GM21737 (cell line): ENCODE data around the gene ATRIP.

Experiments
- ATAC-seq: cut with Tn5 transposase; IDR thresholded peaks from one replicate; pipeline ENCODE4 v1.9.1; 2021; ENCODE audit warnings: mild to moderate bottlenecking, moderate library complexity; ENCODE audit not compliant: unreplicated experiment

ATRIP gene

DNA sequence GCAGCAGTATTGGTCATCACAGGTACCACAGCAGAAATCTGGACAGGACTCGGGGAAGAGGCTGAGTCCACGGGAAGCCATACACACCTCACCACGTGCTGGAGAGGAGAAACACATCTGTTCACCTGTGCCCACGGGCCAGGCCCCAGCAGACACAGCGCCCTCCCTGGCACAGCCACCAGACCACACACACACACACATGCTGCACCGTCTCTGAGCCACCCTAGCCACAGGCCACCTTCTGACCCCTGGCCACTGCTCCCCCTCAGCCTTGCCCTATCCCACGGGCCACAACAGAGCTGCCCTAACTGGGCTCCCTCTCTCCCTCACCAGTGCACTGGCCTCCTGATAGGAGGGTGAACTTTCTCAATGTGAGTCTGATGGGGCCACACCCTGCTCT, 54.7 kb downstream of the ATRIP start:
- no peak for ATAC-seq

- ATAC-seq = no peak
Observed at GRCh38 chr3:48502121-48502520, 55.6 kb downstream of the ATRIP start.

- no peak for ATAC-seq
Observed at GRCh38 chr3:48502728-48503168, 56.2 kb downstream of the ATRIP start.

DNA sequence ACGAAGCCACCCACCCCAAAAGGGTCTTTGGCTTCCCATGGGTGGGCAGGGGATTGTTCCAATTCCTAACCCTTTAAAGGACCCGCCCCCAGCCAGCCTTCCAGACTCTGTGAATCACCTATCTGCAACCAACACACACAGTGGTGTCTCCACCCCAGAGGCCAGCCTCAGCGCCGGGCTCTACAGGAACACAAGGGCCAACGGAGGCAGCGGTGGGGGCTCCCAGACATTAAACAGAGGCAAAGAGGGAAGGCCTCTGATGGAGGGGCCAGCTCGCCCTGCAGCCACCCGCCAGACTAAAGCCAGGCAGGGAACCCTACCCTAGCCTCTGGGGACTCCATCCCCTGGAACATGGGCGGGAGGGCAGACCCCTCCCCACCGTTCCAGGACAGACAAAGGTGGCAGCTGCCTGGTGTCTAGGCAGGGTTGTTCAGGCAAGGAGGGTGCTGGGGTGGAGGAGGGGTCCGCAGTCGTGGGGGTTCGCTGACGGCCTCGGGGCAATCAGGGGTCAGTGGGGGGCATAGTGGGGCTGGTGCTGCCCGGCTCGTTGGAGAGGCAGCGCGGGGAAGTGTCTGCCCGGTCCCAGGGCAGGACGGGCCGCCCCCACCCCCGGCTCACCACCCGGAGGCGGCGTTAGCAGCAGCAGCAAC, 57.0 kb downstream of the ATRIP start:
- no peak for ATAC-seq

GRCh38 chr3:48504051-48504946, 57.8 kb downstream of the ATRIP start, which contains the start of gene SHISA5:
TSS of gene SHISA5 (minus strand) at chr3:48504174. CDS start at chr3:48504094, 80 bp downstream.
- ATAC-seq = no peak

GRCh38 chr3:48505146-48505545, 58.6 kb downstream of the ATRIP start:
- no peak for ATAC-seq

GRCh38 chr3:48505968-48506504, 59.5 kb downstream of the ATRIP start:
- no peak for ATAC-seq

GRCh38 chr3:48507256-48508061, 60.9 kb downstream of the ATRIP start:
- ATAC-seq = peak; percentile 55

DNA sequence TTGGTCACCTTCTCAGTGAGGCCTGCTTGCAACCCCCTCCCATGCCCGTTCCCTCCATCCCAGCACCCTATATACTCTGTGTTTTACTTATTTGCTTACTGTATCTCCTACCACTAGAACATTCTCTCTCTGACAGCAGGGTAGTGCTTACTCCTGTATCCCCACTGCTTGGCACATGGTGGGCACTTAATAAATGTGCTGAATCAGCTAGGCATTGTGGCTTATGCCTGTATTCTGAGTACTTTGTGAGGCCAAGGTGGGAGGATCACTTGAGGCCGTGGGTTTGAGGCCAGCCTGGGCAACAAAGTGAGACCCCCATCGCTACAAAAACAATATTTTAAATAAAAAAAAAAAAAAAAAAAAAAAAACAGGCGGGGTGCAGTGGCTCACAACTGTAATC, 65.0 kb downstream of the ATRIP start:
- no peak for ATAC-seq

GRCh38 chr3:48514431-48515227, 68.1 kb downstream of the ATRIP start:
- ATAC-seq = no peak
